ENCODE measurements around the gene CARD19. TPM values are rescaled to one million over a fixed set of nuclear protein-coding genes. Genes with fewer than 3 reads are reported as not detected.

Gene CARD19
- total RNA-seq, 1 donor: 38.9 TPM

GRCh38 chr9:93111371-93112115 lies 15.5 kb downstream of the CARD19 start:
- TF ChIP-seq CTCF (IDR thresholded peaks at IDR 0.05; ENCODE audit: insufficient read depth, low read length): no peak
- no peak for DNase-seq (ENCODE audit: low read depth)
- H3K4me3 ChIP-seq (ENCODE audit: low read depth, low read length): no peak overlapping the region

- DNase-seq (ENCODE audit: low read depth): no peak
- H3K4me3 ChIP-seq (ENCODE audit: low read depth, low read length): no peak overlapping the region
- no peak for TF ChIP-seq CTCF (IDR thresholded peaks at IDR 0.05; ENCODE audit: insufficient read depth, low read length)
Observed at GRCh38 chr9:93112116-93112863, 16.3 kb downstream of the CARD19 start.

GRCh38 chr9:93112864-93113389 lies 16.9 kb downstream of the CARD19 start:
- TF ChIP-seq CTCF (IDR thresholded peaks at IDR 0.05; ENCODE audit: insufficient read depth, low read length): no peak
- H3K4me3 ChIP-seq (ENCODE audit: low read depth, low read length): no peak overlapping the region
- no peak for DNase-seq (ENCODE audit: low read depth)

GRCh38 chr9:93114169-93114983 lies 18.4 kb downstream of the CARD19 start:
- H3K4me3 ChIP-seq (ENCODE audit: low read depth, low read length): no peak overlapping the region
- TF ChIP-seq CTCF (IDR thresholded peaks at IDR 0.05; ENCODE audit: insufficient read depth, low read length): no peak
- DNase-seq (ENCODE audit: low read depth): no peak

- no peak overlapping the region for H3K4me3 ChIP-seq (ENCODE audit: low read depth, low read length)
- no peak for DNase-seq (ENCODE audit: low read depth)
- no peak for TF ChIP-seq CTCF (IDR thresholded peaks at IDR 0.05; ENCODE audit: insufficient read depth, low read length)
Observed at GRCh38 chr9:93114984-93115335, 18.9 kb downstream of the CARD19 start.

- TF ChIP-seq CTCF (IDR thresholded peaks at IDR 0.05; ENCODE audit: insufficient read depth, low read length): no peak
- no peak for DNase-seq (ENCODE audit: low read depth)
- H3K4me3 ChIP-seq (ENCODE audit: low read depth, low read length): no peak overlapping the region
Observed at GRCh38 chr9:93115486-93116071, 19.6 kb downstream of the CARD19 start.

All from fibroblast of the aortic adventitia (primary cell).